ENCODE measurements around the gene WSCD2.

The WSCD2 gene

DNA sequence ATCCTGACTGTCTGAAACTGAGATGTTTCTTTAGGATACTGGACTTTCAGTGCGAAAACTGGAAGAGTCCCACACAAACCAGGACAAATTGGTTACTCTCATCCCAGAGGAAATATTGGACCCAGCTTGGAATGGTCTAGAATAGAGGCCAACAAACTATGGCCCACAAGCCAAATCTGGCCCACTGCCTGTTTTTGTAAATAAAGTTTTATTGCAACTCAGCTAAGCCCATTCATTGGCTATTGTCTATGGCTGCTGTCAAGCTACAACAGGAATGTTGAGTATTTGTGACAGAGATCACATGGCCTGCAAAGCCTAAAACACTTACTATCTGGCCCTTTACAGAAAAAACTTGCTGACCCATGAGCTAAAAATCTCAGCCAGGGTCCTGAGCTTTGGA lies 6.5 kb downstream of the WSCD2 start:
- no peaks in the 10 kb centered on the region for H3K9me3 ChIP-seq (ENCODE audit: control insufficient read depth in 5 of 5, low read length in 5 of 5)
- no peak overlapping the region for H3K27ac ChIP-seq (ENCODE audit: low read depth, low read length)
- no peaks in the 10 kb centered on the region for H3K36me3 ChIP-seq (ENCODE audit: control insufficient read depth in 5 of 5, insufficient read depth in 5 of 5, low read length in 5 of 5)
- H3K4me1 ChIP-seq (ENCODE audit: control insufficient read depth in 5 of 5, insufficient read depth in 5 of 5, low read length in 5 of 5), result no peaks in the 10 kb centered on the region
- no peak overlapping the region for H3K9ac ChIP-seq (ENCODE audit: low read length in 5 of 5)
- peaks cover 5 to 33% (median 26%) of the 10 kb centered on the region in 5 donors for H3K27me3 ChIP-seq (ENCODE audit: control insufficient read depth in 5 of 5, insufficient read depth in 4 of 5, low read length in 5 of 5)
- no peak overlapping the region for H3K4me3 ChIP-seq (ENCODE audit: low read depth in 1 of 5, low read length in 5 of 5)

DNA sequence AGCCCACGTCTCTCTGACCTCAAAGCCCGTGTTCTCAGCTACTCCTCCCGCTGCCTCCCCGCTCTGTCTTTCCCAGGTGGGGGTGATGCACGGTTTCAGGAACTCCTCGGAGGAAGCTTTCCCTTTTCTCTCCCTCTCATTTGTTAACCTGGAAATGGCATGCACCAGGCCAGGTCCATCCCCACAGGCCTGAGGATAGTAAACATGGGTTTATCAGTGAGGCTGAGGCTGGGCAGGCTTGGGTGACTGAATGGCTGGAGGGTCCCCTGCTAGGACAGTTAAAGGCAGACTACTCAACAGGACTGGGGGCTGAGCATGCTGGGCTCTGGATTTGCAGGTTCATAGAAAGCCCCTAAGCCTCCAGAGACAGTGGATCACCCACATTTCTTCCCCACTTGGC lies 7.6 kb downstream of the WSCD2 start:
- Histone ChIP-seq H3K9me3 (ENCODE audit: control insufficient read depth in 5 of 5, low read length in 5 of 5) (no peaks in the 10 kb centered on the region), H3K27ac (ENCODE audit: low read depth, low read length) (no peak overlapping the region), H3K36me3 (ENCODE audit: control insufficient read depth in 5 of 5, insufficient read depth in 5 of 5, low read length in 5 of 5) (no peaks in the 10 kb centered on the region), H3K4me3 (ENCODE audit: low read depth in 1 of 5, low read length in 5 of 5) (no peak overlapping the region), H3K4me1 (ENCODE audit: control insufficient read depth in 5 of 5, insufficient read depth in 5 of 5, low read length in 5 of 5) (no peaks in the 10 kb centered on the region), H3K27me3 (ENCODE audit: control insufficient read depth in 5 of 5, insufficient read depth in 4 of 5, low read length in 5 of 5) (peaks cover under 1 to 22% (median 20%) of the 10 kb centered on the region in 5 donors), H3K9ac (ENCODE audit: low read length in 5 of 5) (no peak overlapping the region)

DNA sequence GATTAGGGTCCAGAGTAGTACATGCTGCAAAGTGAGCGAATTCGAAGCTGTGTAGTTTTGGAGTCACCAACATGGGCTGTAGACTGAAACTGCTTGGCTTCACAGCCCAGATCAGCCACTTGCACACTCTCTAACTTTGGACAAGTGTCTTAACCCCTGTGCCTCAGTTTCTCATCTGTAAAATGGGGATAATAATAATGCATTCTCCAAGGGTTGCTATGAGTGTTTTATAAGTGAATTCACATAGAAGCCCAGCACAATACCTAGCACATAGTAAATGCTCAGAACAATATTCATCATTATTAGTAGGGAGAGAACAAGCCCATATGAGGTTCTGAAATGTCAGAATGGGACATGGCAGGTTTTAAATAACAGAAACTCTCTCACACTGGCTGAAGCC lies 10.4 kb downstream of the WSCD2 start:
- Histone ChIP-seq H3K27ac (ENCODE audit: low read depth, low read length) (no peak overlapping the region), H3K9ac (ENCODE audit: low read length in 5 of 5) (no peak overlapping the region), H3K36me3 (ENCODE audit: control insufficient read depth in 5 of 5, insufficient read depth in 5 of 5, low read length in 5 of 5) (no peaks in the 10 kb centered on the region), H3K9me3 (ENCODE audit: control insufficient read depth in 5 of 5, low read length in 5 of 5) (no peaks in the 10 kb centered on the region), H3K27me3 (ENCODE audit: control insufficient read depth in 5 of 5, insufficient read depth in 4 of 5, low read length in 5 of 5) (peaks cover 0 to 8% (median 0%) of the 10 kb centered on the region in 5 donors), H3K4me3 (ENCODE audit: low read depth in 1 of 5, low read length in 5 of 5) (no peak overlapping the region), H3K4me1 (ENCODE audit: control insufficient read depth in 5 of 5, insufficient read depth in 5 of 5, low read length in 5 of 5) (no peaks in the 10 kb centered on the region)

DNA sequence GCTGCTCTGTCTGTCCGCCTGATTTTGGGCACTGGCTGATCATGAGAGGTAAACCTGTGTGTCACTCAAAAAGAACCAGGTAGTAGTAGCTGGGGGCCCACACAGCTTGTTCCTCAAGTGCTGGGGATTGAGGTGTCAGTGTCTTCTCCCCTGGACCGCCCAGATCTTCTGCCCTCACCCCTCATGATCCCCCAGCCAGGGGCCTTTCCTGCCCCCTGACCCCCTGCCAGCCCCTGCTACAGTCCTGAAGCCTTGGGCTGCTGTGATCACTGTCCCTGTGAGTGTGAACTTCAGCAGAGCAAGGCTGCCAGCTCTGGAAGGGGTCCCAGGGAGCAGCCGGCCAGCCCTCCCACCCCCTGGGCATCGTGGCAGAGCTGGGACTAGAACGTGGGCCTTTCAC lies 11.4 kb downstream of the WSCD2 start:
- Histone ChIP-seq H3K4me1 (ENCODE audit: control insufficient read depth in 5 of 5, insufficient read depth in 5 of 5, low read length in 5 of 5) (no peaks in the 10 kb centered on the region), H3K4me3 (ENCODE audit: low read depth in 1 of 5, low read length in 5 of 5) (no peak overlapping the region), H3K27me3 (ENCODE audit: control insufficient read depth in 5 of 5, insufficient read depth in 4 of 5, low read length in 5 of 5) (peaks cover 0 to 3% (median 0%) of the 10 kb centered on the region in 5 donors), H3K9me3 (ENCODE audit: control insufficient read depth in 5 of 5, low read length in 5 of 5) (no peaks in the 10 kb centered on the region), H3K36me3 (ENCODE audit: control insufficient read depth in 5 of 5, insufficient read depth in 5 of 5, low read length in 5 of 5) (no peaks in the 10 kb centered on the region), H3K9ac (ENCODE audit: low read length in 5 of 5) (no peak overlapping the region), H3K27ac (ENCODE audit: low read depth, low read length) (no peak overlapping the region)

DNA sequence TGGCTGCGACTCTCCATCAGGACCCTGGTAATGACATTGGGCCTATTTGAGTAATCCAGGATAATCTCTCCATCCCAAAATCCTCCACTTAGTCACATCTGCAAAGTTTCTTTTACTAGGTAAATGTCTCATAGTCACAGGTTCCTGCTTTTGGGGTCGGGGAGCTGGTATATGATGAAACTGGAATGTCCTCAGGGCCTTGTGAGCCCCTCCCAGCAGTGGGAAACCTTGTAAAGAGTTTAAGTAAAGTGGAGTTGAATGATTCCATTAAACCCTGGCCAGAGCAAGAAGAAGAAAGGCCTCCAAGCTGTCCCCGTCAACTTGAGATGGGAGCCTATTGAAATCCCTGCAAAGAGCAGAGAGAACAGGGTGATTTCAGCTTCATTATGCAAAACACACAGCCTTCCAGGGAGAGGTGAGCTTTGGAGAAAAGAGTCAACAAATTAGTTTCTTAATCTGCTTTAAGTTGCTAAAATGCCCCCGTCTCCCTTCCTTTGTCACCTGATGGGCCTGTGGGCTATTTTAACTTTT lies 12.6 kb downstream of the WSCD2 start:
- Histone ChIP-seq H3K27ac (ENCODE audit: low read depth, low read length) (no peak overlapping the region), H3K4me3 (ENCODE audit: low read depth in 1 of 5, low read length in 5 of 5) (no peak overlapping the region), H3K27me3 (ENCODE audit: control insufficient read depth in 5 of 5, insufficient read depth in 4 of 5, low read length in 5 of 5) (peaks cover 0 to 3% (median 0%) of the 10 kb centered on the region in 5 donors), H3K4me1 (ENCODE audit: control insufficient read depth in 5 of 5, insufficient read depth in 5 of 5, low read length in 5 of 5) (no peaks in the 10 kb centered on the region), H3K36me3 (ENCODE audit: control insufficient read depth in 5 of 5, insufficient read depth in 5 of 5, low read length in 5 of 5) (no peaks in the 10 kb centered on the region), H3K9me3 (ENCODE audit: control insufficient read depth in 5 of 5, low read length in 5 of 5) (no peaks in the 10 kb centered on the region), H3K9ac (ENCODE audit: low read length in 5 of 5) (no peak overlapping the region)

DNA sequence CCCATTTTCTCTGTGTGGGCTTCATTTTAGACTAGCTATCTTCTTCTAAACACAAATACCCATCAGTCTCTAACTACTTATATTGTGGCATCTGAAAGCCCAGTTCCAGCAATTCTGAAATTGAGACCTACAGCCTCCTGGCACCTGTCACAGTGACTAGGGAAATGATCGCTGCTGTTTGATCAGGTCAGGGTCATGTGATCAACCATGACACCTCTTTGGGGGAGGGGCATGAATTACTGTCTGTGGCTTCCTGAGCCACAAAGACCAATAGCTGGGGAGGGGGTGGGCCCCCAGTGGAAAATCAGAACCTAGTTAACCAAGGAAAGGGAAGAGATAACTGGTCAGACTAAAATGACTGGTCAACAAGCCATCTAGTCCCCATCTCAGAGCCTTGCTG lies 14.1 kb downstream of the WSCD2 start:
- H3K4me1 ChIP-seq (ENCODE audit: control insufficient read depth in 5 of 5, insufficient read depth in 5 of 5, low read length in 5 of 5), result no peaks in the 10 kb centered on the region

DNA sequence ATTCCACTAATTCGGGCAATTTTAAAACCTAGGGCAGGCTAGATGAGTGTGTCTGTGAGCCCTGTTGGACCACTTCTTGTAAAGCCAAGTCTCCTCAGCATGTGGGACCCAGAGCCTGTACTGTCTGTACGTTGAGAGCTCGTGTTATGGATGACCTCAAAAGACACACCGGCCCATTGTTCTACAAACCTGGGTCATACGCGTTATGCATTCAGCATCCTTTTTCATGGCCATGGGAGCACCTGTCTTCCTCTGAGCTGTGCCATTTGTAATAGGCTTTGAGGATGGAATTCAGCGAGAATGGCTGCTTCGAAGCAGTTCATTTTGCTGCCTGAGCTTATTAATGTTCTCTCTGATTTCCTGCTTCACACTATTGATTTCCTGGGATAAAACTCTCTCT lies 15.0 kb downstream of the WSCD2 start:
- Histone ChIP-seq H3K27ac (ENCODE audit: low read depth, low read length) (no peak overlapping the region), H3K9me3 (ENCODE audit: control insufficient read depth in 5 of 5, low read length in 5 of 5) (no peaks in the 10 kb centered on the region), H3K27me3 (ENCODE audit: control insufficient read depth in 5 of 5, insufficient read depth in 4 of 5, low read length in 5 of 5) (no peaks in the 10 kb centered on the region), H3K4me1 (ENCODE audit: control insufficient read depth in 5 of 5, insufficient read depth in 5 of 5, low read length in 5 of 5) (no peaks in the 10 kb centered on the region), H3K9ac (ENCODE audit: low read length in 5 of 5) (no peak overlapping the region), H3K4me3 (ENCODE audit: low read depth in 1 of 5, low read length in 5 of 5) (no peak overlapping the region), H3K36me3 (ENCODE audit: control insufficient read depth in 5 of 5, insufficient read depth in 5 of 5, low read length in 5 of 5) (no peaks in the 10 kb centered on the region)

More for the DNA sequence above, 14.1 kb downstream of the WSCD2 start:
- Histone ChIP-seq H3K27ac (ENCODE audit: low read depth, low read length) (no peak overlapping the region), H3K9me3 (ENCODE audit: control insufficient read depth in 5 of 5, low read length in 5 of 5) (no peaks in the 10 kb centered on the region), H3K36me3 (ENCODE audit: control insufficient read depth in 5 of 5, insufficient read depth in 5 of 5, low read length in 5 of 5) (no peaks in the 10 kb centered on the region), H3K4me3 (ENCODE audit: low read depth in 1 of 5, low read length in 5 of 5) (no peak overlapping the region), H3K27me3 (ENCODE audit: control insufficient read depth in 5 of 5, insufficient read depth in 4 of 5, low read length in 5 of 5) (no peaks in the 10 kb centered on the region), H3K9ac (ENCODE audit: low read length in 5 of 5) (no peak overlapping the region)

DNA sequence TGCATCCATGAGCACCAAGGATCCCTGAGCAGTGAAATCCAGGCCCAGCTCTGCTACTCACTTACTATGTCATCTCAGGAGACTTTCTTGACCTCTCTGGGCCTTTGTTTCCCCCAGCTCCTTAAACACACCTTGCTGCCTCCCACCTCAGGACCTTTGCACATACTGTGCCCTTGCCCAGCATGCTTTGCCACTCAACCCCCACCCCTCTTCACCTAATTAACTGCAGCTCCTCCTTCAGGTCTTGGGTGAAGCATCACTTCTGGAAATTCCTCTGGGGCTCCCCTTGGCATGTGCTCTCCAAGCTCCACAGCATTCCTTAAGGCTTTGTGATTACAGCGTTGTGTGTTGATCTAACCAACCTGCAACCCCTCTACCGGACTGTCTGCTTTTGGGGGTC lies 15.9 kb downstream of the WSCD2 start:
- Histone ChIP-seq H3K4me3 (ENCODE audit: low read depth in 1 of 5, low read length in 5 of 5) (no peak overlapping the region), H3K4me1 (ENCODE audit: control insufficient read depth in 5 of 5, insufficient read depth in 5 of 5, low read length in 5 of 5) (no peaks in the 10 kb centered on the region), H3K9me3 (ENCODE audit: control insufficient read depth in 5 of 5, low read length in 5 of 5) (no peaks in the 10 kb centered on the region), H3K27ac (ENCODE audit: low read depth, low read length) (no peak overlapping the region), H3K36me3 (ENCODE audit: control insufficient read depth in 5 of 5, insufficient read depth in 5 of 5, low read length in 5 of 5) (no peaks in the 10 kb centered on the region), H3K9ac (ENCODE audit: low read length in 5 of 5) (no peak overlapping the region), H3K27me3 (ENCODE audit: control insufficient read depth in 5 of 5, insufficient read depth in 4 of 5, low read length in 5 of 5) (peaks cover 0 to 5% (median 3%) of the 10 kb centered on the region in 5 donors)

DNA sequence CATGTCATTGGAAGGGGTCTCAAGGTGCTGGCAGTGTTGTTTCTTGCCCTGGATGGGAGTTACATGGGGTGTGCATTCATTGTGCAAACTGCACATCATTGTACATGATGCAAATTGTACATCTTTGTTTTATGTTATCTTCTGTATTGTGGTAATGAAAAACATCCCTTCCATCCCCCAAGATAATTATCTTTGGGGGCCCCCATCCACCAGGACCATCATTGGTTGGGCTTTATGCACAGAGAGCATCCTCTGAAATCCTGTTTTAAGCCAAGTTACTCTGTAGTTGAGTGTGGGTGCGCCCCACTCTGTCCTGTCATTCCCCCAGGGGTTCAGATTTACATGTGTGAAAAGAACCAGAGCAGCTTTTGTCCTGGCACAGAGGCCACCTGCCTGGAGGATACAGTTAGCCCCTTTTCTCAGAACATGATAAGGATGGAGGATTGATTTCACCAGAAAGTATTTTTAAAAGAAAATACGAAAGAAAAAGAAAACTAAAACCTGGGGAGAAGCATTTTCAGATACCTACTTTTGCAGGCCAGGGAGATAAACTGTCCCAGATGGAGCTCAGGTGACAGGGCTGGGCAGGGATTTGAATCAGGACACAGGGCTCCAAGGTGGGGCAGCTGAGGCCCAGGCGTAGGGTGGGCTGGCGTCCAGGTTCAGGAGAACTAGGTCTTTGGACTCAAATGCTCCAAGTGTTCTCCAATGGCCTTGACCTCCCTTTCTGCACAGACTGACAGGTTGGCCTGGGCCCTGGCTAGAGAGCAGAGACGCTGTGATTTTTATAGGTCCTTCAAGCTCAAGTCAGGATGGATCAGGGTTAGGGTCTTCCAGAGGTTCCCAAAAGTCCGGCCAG lies 17.2 kb downstream of the WSCD2 start:
- H3K9ac ChIP-seq (ENCODE audit: low read length in 5 of 5), result no peak overlapping the region
- no peaks in the 10 kb centered on the region for H3K9me3 ChIP-seq (ENCODE audit: control insufficient read depth in 5 of 5, low read length in 5 of 5)
- H3K4me1 ChIP-seq (ENCODE audit: control insufficient read depth in 5 of 5, insufficient read depth in 5 of 5, low read length in 5 of 5), result no peaks in the 10 kb centered on the region
- peaks cover 0 to 9% (median 3%) of the 10 kb centered on the region in 5 donors for H3K27me3 ChIP-seq (ENCODE audit: control insufficient read depth in 5 of 5, insufficient read depth in 4 of 5, low read length in 5 of 5)
- no peaks in the 10 kb centered on the region for H3K36me3 ChIP-seq (ENCODE audit: control insufficient read depth in 5 of 5, insufficient read depth in 5 of 5, low read length in 5 of 5)
- H3K4me3 ChIP-seq (ENCODE audit: low read depth in 1 of 5, low read length in 5 of 5), result no peak overlapping the region
- H3K27ac ChIP-seq (ENCODE audit: low read depth, low read length), result no peak overlapping the region

DNA sequence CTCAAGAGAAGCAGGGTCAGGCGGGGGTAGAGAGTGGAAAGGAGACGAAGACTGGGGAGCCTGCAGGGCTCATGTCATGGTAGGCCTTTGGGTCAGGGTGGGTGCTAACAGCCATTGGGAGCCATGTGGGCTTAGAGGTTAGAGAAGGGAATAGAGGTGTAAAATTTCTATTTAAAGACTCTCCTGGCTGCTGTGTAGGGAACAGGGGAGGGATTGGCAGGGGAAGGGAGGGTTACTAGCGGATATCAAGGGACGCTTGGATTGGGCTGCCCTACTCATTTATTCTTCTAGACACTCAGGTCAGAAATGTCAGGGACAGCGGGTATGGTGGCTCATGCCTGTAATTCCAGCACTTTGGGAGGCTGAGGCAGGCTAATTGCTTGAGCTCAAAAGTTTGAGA lies 18.2 kb downstream of the WSCD2 start:
- no peak overlapping the region for H3K9ac ChIP-seq (ENCODE audit: low read length in 5 of 5)
- no peak overlapping the region for H3K4me3 ChIP-seq (ENCODE audit: low read depth in 1 of 5, low read length in 5 of 5)
- no peak overlapping the region for H3K27ac ChIP-seq (ENCODE audit: low read depth, low read length)
- no peaks in the 10 kb centered on the region for H3K9me3 ChIP-seq (ENCODE audit: control insufficient read depth in 5 of 5, low read length in 5 of 5)
- H3K27me3 ChIP-seq (ENCODE audit: control insufficient read depth in 5 of 5, insufficient read depth in 4 of 5, low read length in 5 of 5), result peaks cover 0 to 17% (median 7%) of the 10 kb centered on the region in 5 donors
- no peaks in the 10 kb centered on the region for H3K4me1 ChIP-seq (ENCODE audit: control insufficient read depth in 5 of 5, insufficient read depth in 5 of 5, low read length in 5 of 5)
- H3K36me3 ChIP-seq (ENCODE audit: control insufficient read depth in 5 of 5, insufficient read depth in 5 of 5, low read length in 5 of 5), result no peaks in the 10 kb centered on the region

All from subcutaneous abdominal adipose tissue (tissue), 5 donors.